GM06990 (cell line): ENCODE measurements around the gene CD109.
"Not testable (repeated sequence)": the region's sequence is repeated elsewhere in the genome, so short reads cannot be mapped to it uniquely, and the experiment has no call there.

Experiments used
- DNase-seq: peaks from one replicate; pipeline ENCODE4 v3.0.0-alpha.2; 2011; ENCODE audit not compliant: insufficient read length; ENCODE audit errors: extremely low read depth
- H3K27me3 ChIP-seq: replicated peaks from 2 replicates; pipeline ENCODE4 v1.6.0; 2011; ENCODE audit warnings: low read length; ENCODE audit not compliant: control insufficient read depth, insufficient read depth
- H3K36me3 ChIP-seq: 2 replicates; pipeline ENCODE4 v1.5.1; 2011; ENCODE audit warnings: low read length; ENCODE audit not compliant: control insufficient read depth, insufficient read depth
- H3K4me3 ChIP-seq: replicated peaks from 2 replicates; pipeline ENCODE4 v1.5.1; 2011; ENCODE audit warnings: low read depth, mild to moderate bottlenecking, control low read depth, low read length
- CTCF ChIP-seq: IDR thresholded peaks from 2 replicates; pipeline ENCODE4 v1.5.1; 2011; ENCODE audit warnings: low read length, control low read depth, mild to moderate bottlenecking, inconsistent platforms; ENCODE audit not compliant: insufficient read depth, poor library complexity, severe bottlenecking

CD109 gene

DNA sequence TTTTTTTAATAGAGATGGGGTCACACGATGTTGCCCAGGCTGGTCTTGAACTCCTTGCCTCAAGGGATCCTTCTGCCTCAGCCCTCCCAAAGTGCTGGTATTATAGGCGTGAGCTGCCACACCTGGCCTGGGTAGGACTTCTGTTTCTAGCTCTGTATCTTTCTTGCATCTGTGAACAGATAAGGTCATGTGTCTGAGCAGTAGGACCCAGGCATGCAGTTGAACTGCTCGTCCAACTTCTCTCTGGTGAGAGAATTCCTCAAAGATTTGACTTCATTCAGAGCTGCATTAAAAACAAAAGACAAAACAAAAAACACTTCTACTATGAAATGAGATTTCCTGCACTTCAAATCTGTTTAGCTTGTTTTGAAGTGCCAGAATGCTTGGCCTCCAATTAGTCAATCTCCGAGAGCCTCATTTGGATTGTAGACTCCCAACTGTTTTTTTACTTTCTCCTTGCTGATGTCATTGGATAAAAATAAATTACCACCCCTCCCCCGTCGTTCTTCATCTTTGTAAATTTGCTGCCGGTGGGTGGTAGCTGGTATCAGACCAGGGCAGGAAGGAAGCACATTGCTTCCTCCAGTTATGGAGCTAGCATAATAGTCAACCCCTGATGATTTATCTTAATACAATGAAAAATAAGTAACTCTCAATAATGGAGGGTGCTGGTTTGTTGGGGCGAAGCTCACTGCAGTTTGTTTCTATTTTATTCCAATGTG lies 17.6 kb downstream of the CD109 start:
- H3K27me3 ChIP-seq = no peaks in the 10 kb centered on the region
- no peak for DNase-seq
- no peaks in the 10 kb centered on the region for H3K36me3 ChIP-seq
- TF ChIP-seq CTCF = no peak
- H3K4me3 ChIP-seq = no peak overlapping the region

- DNase-seq, H3K4me3 ChIP-seq, H3K27me3 ChIP-seq, H3K36me3 ChIP-seq: not testable (repeated sequence)
Measured at GRCh38 chr6:73715111-73715508, 19.1 kb downstream of the CD109 start.

- no peak for TF ChIP-seq CTCF
- DNase-seq = no peak
- Histone ChIP-seq H3K27me3 (no peaks in the 10 kb centered on the region), H3K36me3 (no peaks in the 10 kb centered on the region), H3K4me3 (no peak overlapping the region)
Measured at GRCh38 chr6:73719046-73719445, 23.0 kb downstream of the CD109 start.

DNA sequence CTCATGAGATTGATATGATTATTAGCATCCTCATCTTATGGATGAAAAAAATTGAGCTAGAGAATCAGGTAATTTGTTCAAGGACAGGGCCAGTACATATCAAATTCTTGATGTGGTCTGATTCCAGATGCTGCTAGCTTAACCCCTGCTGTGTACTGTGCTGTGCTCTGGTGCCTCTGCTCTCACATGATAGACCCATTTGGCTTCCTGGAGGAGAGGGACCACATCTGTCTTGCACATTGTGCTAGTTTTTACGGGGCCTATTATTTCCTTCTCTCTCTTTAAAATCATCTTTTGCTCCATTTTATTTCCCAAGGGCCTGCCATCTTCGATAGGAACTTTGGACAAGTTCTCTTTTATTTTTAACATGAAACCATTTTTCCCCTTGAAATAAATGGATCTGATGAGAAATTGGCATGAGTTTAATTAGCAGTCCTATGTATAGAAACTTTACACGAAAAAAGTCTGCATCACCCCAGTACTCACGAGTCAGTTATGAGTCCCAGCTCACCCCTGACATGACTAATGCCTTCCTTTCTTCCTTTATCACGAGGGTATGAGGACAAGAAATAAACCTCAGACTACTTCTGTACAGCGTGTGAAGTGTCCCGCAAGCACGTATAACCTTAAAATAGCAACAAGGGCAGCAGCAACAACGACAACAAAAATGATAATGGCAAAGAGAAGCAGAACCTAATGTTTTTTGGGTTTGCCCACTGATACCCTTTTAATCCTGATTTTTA lies 26.5 kb downstream of the CD109 start:
- TF ChIP-seq CTCF = no peak
- Histone ChIP-seq H3K27me3 (no peaks in the 10 kb centered on the region), H3K36me3 (no peaks in the 10 kb centered on the region), H3K4me3 (no peak overlapping the region)
- no peak for DNase-seq

DNA sequence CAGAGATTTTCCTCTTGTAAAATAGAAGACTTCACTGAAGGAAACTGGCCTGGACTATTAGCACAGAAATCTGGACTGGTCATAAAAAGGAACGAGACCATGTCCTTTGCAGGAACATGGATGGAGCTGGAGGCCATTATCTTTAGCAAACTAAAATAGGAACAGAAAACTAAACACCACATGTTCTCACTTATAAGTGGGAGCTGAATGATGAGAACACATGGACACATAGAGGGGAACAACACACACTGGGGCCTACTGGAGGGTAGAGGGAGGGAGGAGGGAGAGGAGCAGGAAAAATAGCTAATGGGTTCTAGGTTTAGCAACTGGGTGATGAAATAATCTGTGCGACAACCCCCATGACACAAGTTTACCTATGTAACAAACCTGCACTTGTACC lies 27.5 kb downstream of the CD109 start:
- not testable (repeated sequence) for H3K27me3 ChIP-seq, H3K36me3 ChIP-seq, H3K4me3 ChIP-seq, DNase-seq

GRCh38 chr6:73724389-73724788 lies 28.4 kb downstream of the CD109 start:
- TF ChIP-seq CTCF = no peak
- no peak for DNase-seq
- Histone ChIP-seq H3K36me3 (no peaks in the 10 kb centered on the region), H3K27me3 (no peaks in the 10 kb centered on the region), H3K4me3 (no peak overlapping the region)

DNA sequence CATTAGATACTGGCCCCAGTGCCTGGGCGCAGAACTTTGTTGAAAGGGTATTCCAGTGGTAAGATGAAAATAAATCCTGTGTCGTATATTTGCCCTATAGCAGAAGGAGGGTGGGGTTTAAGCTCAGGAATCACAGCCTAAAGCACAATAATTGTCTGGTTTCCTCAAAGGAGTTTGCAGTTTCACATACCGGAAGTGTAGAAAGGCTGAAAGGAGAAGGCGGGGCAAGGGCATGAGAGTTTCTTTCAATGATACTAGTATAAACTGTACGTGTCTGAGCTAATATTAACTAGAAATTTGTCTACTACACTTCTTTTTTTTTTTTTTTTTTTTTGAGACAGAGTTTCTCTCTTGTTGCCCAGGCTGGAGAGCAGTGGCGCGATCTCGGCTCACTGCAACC lies 29.2 kb downstream of the CD109 start:
- not testable (repeated sequence) for H3K4me3 ChIP-seq, H3K36me3 ChIP-seq, H3K27me3 ChIP-seq, DNase-seq
